GM20000 (cell line): ENCODE measurements around the gene CCDC175.

Source experiments
- DNase-seq: peaks from one replicate; pipeline ENCODE4 v3.0.0; 2012; ENCODE audit warnings: low spot score
- TF ChIP-seq, protein P1 (sequence below): IDR thresholded peaks from 2 replicates; pipeline ENCODE4 v1.5.1; 2012; ENCODE audit warnings: mild to moderate bottlenecking, control low read depth; ENCODE audit errors: extremely low read depth, missing control alignments

CCDC175 gene

DNA sequence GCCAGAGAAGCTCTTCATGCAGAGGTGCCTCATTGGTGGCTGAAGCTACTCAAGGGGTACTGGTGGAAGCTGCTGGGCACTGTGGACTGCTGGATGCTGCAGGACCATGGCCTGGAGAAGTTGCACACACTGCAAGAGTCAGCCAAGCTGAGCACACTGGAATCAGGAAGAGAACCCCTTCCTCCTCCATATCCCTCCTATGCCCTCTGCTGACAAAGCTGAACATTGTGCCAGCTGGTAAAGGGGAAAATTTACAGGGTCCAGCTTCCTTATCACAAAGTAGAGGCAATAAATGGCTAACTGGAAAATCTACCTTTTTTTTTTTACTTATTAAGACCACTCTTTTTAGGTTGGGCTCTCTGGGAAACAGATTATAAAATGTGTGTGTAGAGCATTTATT is 6.5 kb downstream of the CCDC175 start:
- TF ChIP-seq, protein P1, sequence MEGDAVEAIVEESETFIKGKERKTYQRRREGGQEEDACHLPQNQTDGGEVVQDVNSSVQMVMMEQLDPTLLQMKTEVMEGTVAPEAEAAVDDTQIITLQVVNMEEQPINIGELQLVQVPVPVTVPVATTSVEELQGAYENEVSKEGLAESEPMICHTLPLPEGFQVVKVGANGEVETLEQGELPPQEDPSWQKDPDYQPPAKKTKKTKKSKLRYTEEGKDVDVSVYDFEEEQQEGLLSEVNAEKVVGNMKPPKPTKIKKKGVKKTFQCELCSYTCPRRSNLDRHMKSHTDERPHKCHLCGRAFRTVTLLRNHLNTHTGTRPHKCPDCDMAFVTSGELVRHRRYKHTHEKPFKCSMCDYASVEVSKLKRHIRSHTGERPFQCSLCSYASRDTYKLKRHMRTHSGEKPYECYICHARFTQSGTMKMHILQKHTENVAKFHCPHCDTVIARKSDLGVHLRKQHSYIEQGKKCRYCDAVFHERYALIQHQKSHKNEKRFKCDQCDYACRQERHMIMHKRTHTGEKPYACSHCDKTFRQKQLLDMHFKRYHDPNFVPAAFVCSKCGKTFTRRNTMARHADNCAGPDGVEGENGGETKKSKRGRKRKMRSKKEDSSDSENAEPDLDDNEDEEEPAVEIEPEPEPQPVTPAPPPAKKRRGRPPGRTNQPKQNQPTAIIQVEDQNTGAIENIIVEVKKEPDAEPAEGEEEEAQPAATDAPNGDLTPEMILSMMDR: no peak
- DNase-seq: no peak

- no peak for DNase-seq
Measured at GRCh38 chr14:59566725-59567124, 9.9 kb downstream of the CCDC175 start.

GRCh38 chr14:59566296-59566695 is 10.3 kb downstream of the CCDC175 start:
- TF ChIP-seq, protein P1: no peak
- no peak for DNase-seq

More at GRCh38 chr14:59566725-59567124, 9.9 kb downstream of the CCDC175 start:
- TF ChIP-seq, protein P1: no peak

GRCh38 chr14:59565087-59565486 is 11.5 kb downstream of the CCDC175 start:
- TF ChIP-seq, protein P1: no peak
- DNase-seq: no peak

DNA sequence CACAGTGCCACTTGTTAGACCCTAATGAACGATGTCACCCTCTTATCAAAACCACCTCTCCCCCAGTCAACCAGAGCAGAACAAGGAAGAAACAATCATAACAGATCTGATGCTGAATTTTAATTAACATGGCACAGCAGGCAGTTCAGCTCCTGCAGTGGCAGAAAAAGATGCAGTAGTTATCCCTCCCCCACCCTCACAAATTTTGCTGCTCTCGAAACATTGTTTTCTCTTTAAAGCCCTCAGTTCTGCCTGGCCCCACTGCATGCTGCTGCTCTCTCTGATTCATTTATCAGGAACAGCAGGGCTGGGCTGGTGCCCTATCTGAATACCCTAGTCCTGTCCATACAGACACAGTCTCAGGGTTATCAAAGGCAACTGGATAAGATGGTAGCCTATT is 12.2 kb downstream of the CCDC175 start:
- no peak for DNase-seq
- TF ChIP-seq, protein P1: no peak

GRCh38 chr14:59547310-59547709 is 29.3 kb downstream of the CCDC175 start:
- TF ChIP-seq, protein P1: no peak
- no peak for DNase-seq

DNA sequence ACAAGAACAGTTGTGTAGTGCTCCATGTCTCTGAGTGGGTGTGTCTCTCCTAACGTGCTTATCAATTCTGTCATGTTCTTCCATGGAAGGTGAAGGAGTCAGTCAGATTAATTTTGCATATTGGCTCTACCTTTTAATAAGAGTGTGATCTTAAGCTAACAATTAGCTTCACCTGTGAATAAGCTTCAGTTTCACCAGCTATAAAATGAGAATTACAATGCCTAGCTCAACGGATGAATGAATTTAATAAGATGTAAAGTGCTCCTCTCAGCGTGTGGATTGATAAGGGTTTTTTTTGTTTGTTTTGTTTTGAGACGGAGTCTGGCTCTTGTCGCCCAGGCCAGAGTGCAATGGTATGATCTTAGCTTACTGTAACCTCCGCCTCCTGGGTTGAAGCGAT is 32.7 kb downstream of the CCDC175 start:
- no peak for DNase-seq
- TF ChIP-seq, protein P1: no peak
